Stimulated activated CD8-positive, alpha-beta memory T cell treated with anti-CD3 and anti-CD28 coated beads, Interleukin-12 subunit alpha, Interleukin-12 subunit beta, amount 100 ng/mL, for 1 hour (primary cell): ENCODE data around the gene RANBP17.

Source experiments
- DNase-seq: peaks from one replicate; pipeline ENCODE4 v3.0.0-alpha.2; 2020; ENCODE audit warnings: low read depth

Gene RANBP17

DNA sequence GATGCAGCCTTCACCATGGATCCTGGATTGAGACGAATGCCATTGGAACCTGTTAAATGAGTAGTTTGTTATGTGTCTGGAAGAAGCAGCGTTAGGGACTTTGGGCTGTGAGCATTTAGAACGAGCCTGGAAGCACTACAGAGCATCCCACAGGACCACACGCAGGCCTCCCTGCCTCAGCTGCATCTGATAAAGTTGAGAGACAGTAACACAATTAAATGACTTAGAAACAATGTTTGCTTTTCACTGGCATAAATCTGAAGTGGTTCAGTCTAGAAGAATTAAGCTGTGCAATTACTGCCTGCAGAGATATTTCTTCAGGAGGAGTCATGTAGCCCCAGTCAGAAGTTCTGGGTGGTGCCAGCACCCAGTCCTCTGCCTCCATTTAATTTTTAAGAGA is 437.4 kb downstream of the RANBP17 start:
- no peak for DNase-seq

DNA sequence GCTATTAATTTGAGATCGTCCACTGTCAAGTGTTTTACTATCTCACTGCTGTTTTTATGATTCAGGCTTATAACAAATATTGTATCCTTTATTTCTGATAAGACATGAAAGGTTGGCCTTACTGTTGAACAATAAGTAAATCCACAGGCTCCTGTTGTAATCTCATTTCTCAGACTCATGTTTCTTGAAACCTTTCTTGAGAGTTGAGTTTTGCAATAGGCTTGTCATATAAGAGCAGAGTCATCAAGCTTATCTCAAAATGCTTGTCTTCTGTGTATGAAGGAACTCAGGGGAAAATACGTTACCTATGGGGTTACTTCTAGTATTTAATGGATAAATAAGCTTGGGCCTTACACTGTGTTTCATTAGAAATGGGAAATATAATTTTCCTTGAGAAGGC is 438.0 kb downstream of the RANBP17 start:
- DNase-seq: no peak

GRCh38 chr5:171300358-171300757 is 438.5 kb downstream of the RANBP17 start:
- DNase-seq: no peak

DNA sequence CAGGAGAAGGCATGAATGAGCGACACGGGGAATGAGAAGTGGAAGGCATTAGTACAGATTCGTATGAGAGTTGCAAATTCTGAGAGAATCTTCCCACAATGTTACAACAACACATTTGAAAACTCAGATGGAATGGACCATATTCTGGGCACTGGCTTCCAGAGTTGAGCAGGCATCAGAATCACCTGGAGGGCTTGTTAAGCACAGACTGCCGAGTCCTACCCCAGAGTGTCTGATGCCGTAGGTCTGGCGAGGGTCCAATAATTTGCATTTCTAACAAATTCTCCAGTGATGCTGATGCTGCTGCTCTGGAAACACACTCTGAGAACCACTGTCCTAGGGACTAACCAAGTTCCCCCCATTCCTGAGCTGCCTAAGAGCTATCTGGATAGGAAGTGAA is 444.3 kb downstream of the RANBP17 start:
- DNase-seq: no peak

DNA sequence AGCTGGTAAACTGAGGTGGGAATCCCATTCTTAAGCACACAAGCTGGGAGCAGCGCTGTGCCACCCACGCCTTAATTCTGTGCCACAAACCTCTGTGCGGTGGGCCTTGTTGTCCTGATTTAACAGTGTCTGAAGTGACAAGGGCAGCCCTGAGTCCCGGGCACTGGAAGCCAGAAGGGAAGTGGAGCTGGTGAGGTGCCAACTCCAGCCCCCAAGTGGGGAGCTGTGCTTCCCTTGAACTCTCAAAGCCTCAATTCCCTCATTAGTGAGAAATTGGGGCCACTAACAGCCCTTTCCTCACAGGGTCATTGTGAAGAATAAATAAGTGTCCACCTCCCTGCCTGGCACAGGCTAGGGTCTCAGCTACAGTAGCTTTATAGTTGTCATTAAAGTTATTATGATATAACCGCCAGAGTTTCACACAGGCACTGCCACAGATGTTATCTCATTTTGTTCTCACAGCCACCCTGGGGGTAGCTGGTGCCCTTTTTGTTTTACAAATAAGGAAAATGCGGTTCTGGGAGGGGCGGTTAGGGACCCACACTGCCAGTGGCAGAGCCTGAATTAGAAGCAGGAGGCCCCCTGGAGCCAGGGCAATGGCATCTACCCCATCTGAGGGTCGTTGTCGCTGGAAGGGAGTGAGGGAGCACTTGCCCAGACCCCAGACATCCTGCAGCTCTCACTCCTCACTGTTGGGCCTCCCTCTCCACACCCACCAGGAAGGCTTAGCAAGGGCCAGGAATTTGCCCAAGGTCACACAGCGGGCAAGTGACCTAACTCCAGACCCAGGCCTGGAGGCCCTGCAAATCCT is 445.2 kb downstream of the RANBP17 start:
- DNase-seq: no peak

GRCh38 chr5:171307789-171308452 is 446.1 kb downstream of the RANBP17 start:
- DNase-seq: no peak

DNA sequence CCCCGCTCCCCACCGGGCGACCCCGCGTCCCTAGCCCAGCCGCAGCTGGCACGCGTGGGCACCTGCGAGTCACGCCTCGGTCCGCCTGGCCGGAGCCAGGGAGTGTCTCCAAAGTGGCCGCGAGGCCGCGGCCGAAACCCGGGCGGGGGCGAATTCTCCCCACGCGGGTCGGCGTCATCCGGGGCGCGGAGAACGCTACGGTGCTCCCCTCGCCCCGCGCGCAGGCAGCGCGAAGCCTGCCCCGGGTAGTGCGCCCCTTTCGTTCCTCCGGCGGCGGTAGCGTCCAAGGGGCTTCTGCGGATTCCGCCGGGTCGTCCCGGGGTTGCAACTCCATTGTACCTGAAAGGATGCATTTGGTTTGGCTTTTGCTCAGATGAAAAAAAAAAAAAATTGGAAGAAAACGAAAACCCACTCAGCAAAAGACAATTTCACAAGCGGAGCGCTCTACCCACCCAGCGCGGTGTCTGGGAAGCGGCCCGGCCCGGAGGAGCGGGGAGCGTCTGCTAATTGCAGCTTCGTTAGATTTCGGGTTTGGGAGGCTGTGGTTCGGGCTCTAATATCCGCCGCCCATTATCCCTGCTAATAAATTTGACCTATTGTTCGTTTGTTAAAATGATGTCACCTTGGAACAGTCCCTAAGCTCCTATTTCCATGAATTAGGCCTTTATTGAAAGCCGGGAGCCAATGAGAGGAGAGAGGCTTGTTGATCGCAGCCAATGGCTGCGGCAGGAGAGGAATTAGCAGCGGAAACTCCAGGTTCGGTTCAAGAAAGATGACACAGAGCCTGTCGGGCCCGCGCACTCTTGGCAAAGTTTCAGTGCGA is 446.8 kb downstream of the RANBP17 start, which contains the start of gene TLX3:
Gene TLX3 (plus strand): TSS at position 796 of the 823 bp plus-strand sequence. CDS start 118 bp downstream, outside the sequence.
- DNase-seq: no peak

GRCh38 chr5:171309276-171310211 is 447.7 kb downstream of the RANBP17 start:
- no peak for DNase-seq

- no peak for DNase-seq
Observed at GRCh38 chr5:171310212-171310818, 448.5 kb downstream of the RANBP17 start.

- DNase-seq: no peak
Observed at GRCh38 chr5:171310819-171311321, 449.1 kb downstream of the RANBP17 start.

DNA sequence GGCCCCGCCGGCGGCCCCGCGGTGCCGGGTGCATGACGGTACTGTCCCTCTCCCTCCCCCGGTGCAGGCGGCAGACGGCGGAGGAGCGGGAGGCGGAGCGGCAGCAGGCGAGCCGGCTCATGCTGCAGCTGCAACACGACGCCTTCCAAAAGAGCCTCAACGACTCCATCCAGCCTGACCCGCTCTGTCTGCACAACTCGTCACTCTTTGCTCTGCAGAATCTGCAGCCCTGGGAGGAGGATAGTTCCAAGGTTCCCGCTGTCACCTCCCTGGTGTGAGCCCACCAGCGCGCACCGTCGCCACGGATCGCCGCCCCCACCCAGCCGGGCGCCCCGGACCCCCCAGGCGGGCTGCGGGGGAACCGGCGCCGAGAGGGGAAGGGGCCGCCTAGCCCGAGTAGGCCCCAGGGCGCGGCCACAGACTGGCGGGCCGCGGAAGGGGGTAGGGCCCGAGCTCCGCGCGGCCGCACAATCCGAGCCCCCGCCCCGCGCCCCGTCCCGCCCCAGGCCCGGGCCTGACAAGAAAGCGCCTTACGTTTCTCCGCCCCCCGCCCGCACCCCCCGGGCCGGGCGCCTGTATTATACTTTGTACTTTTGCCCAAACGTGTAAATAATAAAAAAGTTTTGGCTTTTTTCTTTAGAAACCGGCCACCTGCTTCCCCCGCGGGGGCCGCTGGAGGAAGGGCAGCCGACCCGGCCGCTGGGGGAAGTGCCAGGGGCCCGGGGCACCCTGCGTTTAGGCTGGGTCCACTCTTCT is 449.7 kb downstream of the RANBP17 start:
- DNase-seq: no peak

GRCh38 chr5:171312129-171312974 is 450.5 kb downstream of the RANBP17 start:
- no peak for DNase-seq

- no peak for DNase-seq
Observed at GRCh38 chr5:171313481-171314206, 451.8 kb downstream of the RANBP17 start.

DNA sequence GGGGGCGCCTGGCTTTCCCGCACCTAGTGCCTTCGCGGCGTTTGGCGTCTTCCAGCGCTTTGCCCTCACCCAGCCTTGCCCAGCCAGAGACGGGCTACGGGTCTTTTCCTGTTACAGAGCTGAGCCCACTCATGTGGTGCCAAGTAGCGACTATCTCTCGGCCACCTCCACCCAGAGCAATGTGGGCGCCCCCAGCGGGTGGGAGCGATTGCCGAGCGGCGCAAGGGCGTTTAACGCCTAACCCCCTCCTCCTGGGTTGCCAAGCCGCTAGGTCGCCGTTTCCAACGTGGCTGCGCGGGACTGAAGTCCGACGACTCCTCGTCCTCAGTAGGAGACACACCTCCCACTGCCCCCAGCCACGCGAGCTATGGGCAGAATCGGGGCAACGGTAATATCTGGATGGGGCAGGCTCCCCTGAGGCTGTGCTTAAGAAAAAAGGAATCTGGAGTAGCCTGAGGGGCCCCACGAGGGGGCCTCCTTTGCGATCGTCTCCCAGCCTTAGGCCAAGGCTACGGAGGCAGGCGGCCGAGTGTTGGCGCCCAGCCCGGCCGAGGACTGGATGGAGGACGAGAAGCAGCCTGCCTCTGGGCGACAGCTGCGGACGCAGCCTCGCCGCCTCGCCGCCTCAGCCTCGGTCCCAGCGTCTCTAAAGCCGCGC is 453.0 kb downstream of the RANBP17 start:
- DNase-seq: no peak

DNA sequence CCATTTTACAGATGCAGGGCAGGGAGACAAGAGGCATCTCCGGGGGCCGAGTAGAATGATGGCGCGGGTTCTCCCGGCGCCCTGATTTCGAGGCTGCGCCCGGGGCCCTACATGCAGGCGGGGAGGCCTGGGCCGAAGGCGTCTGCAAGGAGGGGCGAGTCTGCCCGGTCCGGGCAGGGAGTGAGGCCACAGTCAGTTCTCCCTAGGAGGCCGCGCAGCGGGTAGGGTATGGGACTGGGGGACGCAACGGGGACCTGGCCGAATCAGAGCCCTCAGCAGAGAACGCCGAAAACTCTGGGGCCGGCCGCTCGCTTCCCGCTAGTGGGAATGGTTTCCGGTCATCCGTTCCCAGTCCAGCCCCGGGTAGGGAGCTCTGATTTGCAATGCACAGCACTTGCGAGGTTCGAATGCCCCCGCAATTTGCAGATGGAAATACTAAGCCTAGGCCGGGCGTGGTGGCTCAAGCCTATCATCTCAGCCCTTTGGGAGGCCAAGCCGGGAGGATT is 453.6 kb downstream of the RANBP17 start:
- DNase-seq: no peak

DNA sequence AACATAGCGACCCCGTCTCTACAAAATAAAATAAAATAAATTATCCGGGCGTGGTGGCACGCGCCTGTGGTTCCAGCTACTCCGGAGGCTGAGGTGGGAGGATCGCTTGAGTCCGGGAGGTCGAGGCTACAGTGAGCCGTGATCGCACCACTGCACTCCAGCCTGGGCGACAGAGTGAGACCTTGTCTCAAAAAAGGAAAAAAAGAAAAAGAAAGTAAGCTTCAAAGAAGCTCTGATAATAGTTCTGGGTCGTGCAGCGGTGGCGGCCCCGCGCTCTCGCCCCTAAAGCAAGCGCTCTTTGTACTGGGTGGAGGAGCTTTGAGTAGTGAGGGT is 454.1 kb downstream of the RANBP17 start:
- DNase-seq: no peak

DNA sequence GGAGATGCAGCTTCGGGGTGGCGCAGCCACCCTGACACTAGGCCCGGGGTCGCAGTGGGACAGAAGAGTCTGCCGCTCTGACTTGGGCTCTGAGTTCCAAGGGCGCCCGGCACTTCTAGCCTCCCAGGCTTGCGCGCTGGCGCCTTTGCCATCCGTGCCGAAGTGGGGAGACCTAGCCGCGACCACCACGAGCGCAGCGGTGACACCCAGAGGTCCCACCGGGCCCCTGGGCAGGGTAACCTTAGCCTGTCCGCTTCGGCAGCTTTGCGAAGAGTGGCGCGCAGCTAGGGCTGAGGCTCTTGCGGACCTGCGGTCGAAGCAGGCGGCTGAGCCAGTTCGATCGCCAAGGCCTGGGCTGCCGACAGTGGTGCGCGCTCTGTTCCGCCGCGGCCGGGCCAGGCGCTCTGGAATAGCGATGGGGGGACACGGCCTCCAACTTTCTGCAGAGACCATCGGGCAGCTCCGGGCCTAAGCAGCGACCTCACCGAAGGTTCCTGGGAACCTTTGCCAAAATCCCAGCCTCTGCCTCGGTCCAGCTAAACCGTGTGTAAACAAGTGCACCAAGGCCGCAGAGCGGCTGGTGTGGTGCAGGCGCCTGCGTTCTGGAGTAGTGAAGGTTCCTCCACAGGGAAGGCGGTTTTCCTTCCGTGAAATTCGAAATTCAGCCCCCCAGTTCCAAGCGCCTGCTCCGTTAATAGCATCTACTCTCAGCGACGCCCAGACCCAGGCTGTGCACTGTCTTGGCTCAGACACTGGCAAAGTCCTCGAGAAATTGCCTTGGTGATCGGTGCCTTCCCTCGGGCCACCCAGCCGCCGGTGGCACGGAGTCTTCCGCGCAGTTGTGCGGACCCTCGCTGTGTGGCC is 454.7 kb downstream of the RANBP17 start:
- DNase-seq: no peak
